Caco-2 (cell line): ENCODE measurements around the gene PFDN6. TPM values are rescaled to one million over a fixed set of nuclear protein-coding genes. Genes with fewer than 3 reads are reported as not detected.

ENCODE experiments used
- BruUV-seq: library from RNA; stranded (reverse); fragments of 400-500 nt; replicated peaks from 2 replicates; lab custom pipeline; 2021; lab: Mats Ljungman, UMichigan
- CTCF ChIA-PET: fragments of 300-600 bp; sonication (Branson Sonifier 250); formaldehyde crosslinking; loops from one replicate; lab custom pipeline; 2022; ENCODE audit warnings: antibody characterized with exemption; lab: Charles Lee
- POLR2A ChIA-PET: fragments of 300-600 bp; sonication (Branson Sonifier 250); formaldehyde crosslinking; loops from one replicate; lab custom pipeline; 2022; ENCODE audit warnings: antibody characterized with exemption; lab: Charles Lee
- DNase-seq, 2 experiments: peaks; one replicate each; pipeline versions ENCODE4 v3.0.0 to v3.0.0-alpha.2; 2020 to 2022
- H3K27me3 ChIP-seq: replicated peaks from 2 replicates; pipeline ENCODE4 v1.6.0; 2011; ENCODE audit warnings: low read length; ENCODE audit not compliant: control insufficient read depth, insufficient read depth
- H3K36me3 ChIP-seq: 2 replicates; pipeline ENCODE4 v1.5.1; 2011; ENCODE audit warnings: low read length; ENCODE audit not compliant: control insufficient read depth, insufficient read depth
- H3K4me1 ChIP-seq: fragments of 250-450 bp; sonication (Bioruptor Pico); 2 replicates; pipeline ENCODE4 v1.5.1; 2020; ENCODE audit warnings: mild to moderate bottlenecking
- H3K4me3 ChIP-seq: 2 replicates; pipeline ENCODE4 v1.5.1; 2011; ENCODE audit warnings: low read depth, mild to moderate bottlenecking, control low read depth, low read length
- H3K9me3 ChIP-seq: fragments of 250-450 bp; sonication (Bioruptor Pico); 2 replicates; pipeline ENCODE4 v1.5.1; 2020; ENCODE audit warnings: mild to moderate bottlenecking, moderate library complexity
- H3K27ac Mint-ChIP-seq: one replicate; pipeline ENCODE4 v1.8.0; 2022; ENCODE audit warnings: mixed read lengths; ENCODE audit not compliant: unreplicated experiment
- H3K27me3 Mint-ChIP-seq: one replicate; pipeline ENCODE4 v1.8.0; 2022; ENCODE audit warnings: mixed read lengths; ENCODE audit not compliant: insufficient read depth, unreplicated experiment
- H3K36me3 Mint-ChIP-seq: one replicate; pipeline ENCODE4 v1.8.0; 2022; ENCODE audit warnings: mild to moderate bottlenecking, mixed read lengths; ENCODE audit not compliant: insufficient read depth, unreplicated experiment
- H3K4me1 Mint-ChIP-seq: one replicate; pipeline ENCODE4 v1.8.0; 2022; ENCODE audit warnings: low read depth, mixed read lengths; ENCODE audit not compliant: unreplicated experiment
- H3K4me3 Mint-ChIP-seq: one replicate; pipeline ENCODE4 v1.8.0; 2022; ENCODE audit warnings: mild to moderate bottlenecking, moderate library complexity, mixed read lengths; ENCODE audit not compliant: unreplicated experiment
- H3K9me3 Mint-ChIP-seq: one replicate; pipeline ENCODE4 v1.8.0; 2022; ENCODE audit warnings: mixed read lengths; ENCODE audit not compliant: unreplicated experiment
- intact Hi-C: fragments of 100-400 bp; cut with micrococcal nuclease; formaldehyde crosslinking; loops from one replicate; pipeline ENCODE4 v1.10.0; 2022; ENCODE audit not compliant: unreplicated experiment
- total RNA-seq: library from RNA; stranded (reverse); gene quantifications from 2 replicates; pipeline ENCODE4 v1.2.3, GENCODE V29; 2022
- TF ChIP-seq, protein P1 (sequence below), 2 experiments: fragments of 200-600 bp in 1 of 2; IDR thresholded peaks; 1 replicate in 1 of 2; 2 replicates in 1 of 2; pipeline versions ENCODE4 v1.5.1 to v1.8.0; 2011 to 2022; ENCODE audit warnings: antibody characterized with exemption in 1 of 2, control low read depth in 1 of 2, inconsistent platforms in 1 of 2, low read depth in 1 of 2, low read length in 1 of 2, mild to moderate bottlenecking in 1 of 2, moderate library complexity in 1 of 2; ENCODE audit not compliant: insufficient read depth in 1 of 2, severe bottlenecking in 1 of 2, unreplicated experiment in 1 of 2

PFDN6 gene
- total RNA-seq, 1 experiment from 2014 or later, result 65.9 TPM

DNA sequence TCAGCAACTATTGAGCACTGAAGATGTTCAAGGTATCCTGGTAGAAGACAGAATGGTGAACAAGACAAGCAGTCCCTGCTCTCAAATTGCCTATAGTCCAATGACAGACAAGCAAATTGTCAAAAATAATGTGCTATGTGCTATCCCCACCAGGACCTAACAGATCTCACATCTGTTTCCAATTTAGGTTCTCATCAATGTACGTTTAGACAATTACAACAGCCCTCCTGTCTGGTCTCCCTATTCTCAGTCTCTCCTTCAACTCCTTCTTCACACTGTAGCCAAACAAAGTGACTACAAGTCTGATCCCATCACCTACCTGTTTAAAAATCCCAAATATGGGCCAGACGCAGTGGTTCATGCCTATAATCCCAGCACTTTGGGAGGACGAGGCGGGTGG lies 17.0 kb downstream of the PFDN6 start:
- Histone ChIP-seq H3K4me3 (no peak overlapping the region), H3K27me3 (no peaks in the 10 kb centered on the region), H3K9me3 (no peaks in the 10 kb centered on the region), H3K4me1 (no peaks in the 10 kb centered on the region), H3K36me3 (no peaks in the 10 kb centered on the region)
- BruUV-seq, result no TSS peak
- no peaks in the 10 kb centered on the region for H3K4me1 Mint-ChIP-seq
- peaks cover 11% of the 10 kb centered on the region for H3K36me3 Mint-ChIP-seq
- intact Hi-C loops, result no loop called here
- no peaks in the 10 kb centered on the region for H3K9me3 Mint-ChIP-seq
- POLR2A ChIA-PET, result no interaction called here
- no peak overlapping the region for H3K27ac Mint-ChIP-seq
- no peak for DNase-seq
- H3K4me3 Mint-ChIP-seq, result no peak overlapping the region
- CTCF ChIA-PET, result no interaction called here
- H3K27me3 Mint-ChIP-seq, result no peaks in the 10 kb centered on the region
- TF ChIP-seq, protein P1, sequence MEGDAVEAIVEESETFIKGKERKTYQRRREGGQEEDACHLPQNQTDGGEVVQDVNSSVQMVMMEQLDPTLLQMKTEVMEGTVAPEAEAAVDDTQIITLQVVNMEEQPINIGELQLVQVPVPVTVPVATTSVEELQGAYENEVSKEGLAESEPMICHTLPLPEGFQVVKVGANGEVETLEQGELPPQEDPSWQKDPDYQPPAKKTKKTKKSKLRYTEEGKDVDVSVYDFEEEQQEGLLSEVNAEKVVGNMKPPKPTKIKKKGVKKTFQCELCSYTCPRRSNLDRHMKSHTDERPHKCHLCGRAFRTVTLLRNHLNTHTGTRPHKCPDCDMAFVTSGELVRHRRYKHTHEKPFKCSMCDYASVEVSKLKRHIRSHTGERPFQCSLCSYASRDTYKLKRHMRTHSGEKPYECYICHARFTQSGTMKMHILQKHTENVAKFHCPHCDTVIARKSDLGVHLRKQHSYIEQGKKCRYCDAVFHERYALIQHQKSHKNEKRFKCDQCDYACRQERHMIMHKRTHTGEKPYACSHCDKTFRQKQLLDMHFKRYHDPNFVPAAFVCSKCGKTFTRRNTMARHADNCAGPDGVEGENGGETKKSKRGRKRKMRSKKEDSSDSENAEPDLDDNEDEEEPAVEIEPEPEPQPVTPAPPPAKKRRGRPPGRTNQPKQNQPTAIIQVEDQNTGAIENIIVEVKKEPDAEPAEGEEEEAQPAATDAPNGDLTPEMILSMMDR (IDR thresholded peaks at IDR 0.05; ENCODE audit: insufficient read depth in 1 of 2, low read depth in 1 of 2, low read length in 1 of 2, severe bottlenecking in 1 of 2, unreplicated experiment in 1 of 2), result no peak

DNA sequence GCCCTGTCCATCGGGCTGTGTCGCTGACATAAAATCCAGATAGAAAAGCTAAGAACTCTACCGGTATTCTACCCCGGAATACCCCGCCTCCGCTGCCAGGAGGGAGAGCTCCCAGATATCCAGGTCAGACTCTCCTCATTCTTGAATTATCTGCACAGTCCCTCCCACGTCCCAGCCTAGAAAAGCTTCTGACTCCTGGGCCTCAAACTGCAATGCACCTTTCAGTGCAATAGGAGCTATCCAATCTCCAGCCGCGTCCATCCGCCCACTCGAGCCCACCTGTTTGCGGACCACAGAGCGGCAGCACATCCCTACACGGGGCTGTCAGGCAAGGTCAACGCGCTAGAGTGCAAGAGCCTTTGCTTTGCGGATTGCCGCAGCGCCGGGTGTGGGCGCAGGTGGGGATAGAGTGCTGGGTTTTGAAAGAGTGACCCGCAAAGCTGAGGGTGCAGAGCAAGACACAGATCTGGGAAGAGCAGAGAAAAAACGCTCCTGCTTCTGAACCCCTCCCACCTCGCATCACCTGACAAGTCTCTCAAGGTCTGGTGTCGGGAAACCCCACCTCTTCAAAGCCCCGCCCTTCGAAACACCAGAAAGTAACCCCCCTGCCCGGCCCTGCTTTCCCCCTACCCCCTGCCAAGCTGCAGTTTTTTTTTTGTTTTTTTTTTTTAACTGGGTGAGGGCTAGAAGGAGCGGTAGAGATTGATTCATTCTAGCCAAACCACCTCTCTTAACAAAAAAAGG lies 23.1 kb downstream of the PFDN6 start:
- H3K4me1 ChIP-seq, result peaks cover 15% of the 10 kb centered on the region
- H3K9me3 ChIP-seq, result no peaks in the 10 kb centered on the region
- ChIA-PET CTCF (interaction anchor here (0.6 to 2.2 kb wide), 5 partner anchors 13 to 113 kb away, joined by 3 to 15 read pairs (median 3); partner anchors contain the start of gene PHF1), POLR2A (interaction anchor here (0.6 to 1.4 kb wide), 5 partner anchors 13 to 1219 kb away, joined by 3 to 8 read pairs (median 3); partner anchors contain the start of genes RGL2, RPS18 and VPS52)
- no peaks in the 10 kb centered on the region for H3K27me3 ChIP-seq
- intact Hi-C loops, result loop anchor here (1.0 to 5.0 kb wide), 3 partner anchors 13 to 35 kb away; no protein-coding TSS in a partner anchor
- peak overlapping the region; percentile 85 for H3K4me3 ChIP-seq
- peak overlapping the region; percentile 98 for H3K4me3 Mint-ChIP-seq
- peak; percentile 85 to 88 for DNase-seq
- H3K27me3 Mint-ChIP-seq, result no peaks in the 10 kb centered on the region
- TF ChIP-seq, protein P1 (IDR thresholded peaks at IDR 0.05; ENCODE audit: insufficient read depth in 1 of 2, low read depth in 1 of 2, low read length in 1 of 2, severe bottlenecking in 1 of 2, unreplicated experiment in 1 of 2), result peak in 1 of 2 experiments; percentile 19
- H3K36me3 ChIP-seq, result peaks cover 4% of the 10 kb centered on the region
- peaks cover 41% of the 10 kb centered on the region for H3K36me3 Mint-ChIP-seq
- H3K27ac Mint-ChIP-seq, result peak overlapping the region; percentile 97
- peaks cover 8% of the 10 kb centered on the region for H3K4me1 Mint-ChIP-seq
- BruUV-seq, result no TSS peak
- H3K9me3 Mint-ChIP-seq, result no peaks in the 10 kb centered on the region

DNA sequence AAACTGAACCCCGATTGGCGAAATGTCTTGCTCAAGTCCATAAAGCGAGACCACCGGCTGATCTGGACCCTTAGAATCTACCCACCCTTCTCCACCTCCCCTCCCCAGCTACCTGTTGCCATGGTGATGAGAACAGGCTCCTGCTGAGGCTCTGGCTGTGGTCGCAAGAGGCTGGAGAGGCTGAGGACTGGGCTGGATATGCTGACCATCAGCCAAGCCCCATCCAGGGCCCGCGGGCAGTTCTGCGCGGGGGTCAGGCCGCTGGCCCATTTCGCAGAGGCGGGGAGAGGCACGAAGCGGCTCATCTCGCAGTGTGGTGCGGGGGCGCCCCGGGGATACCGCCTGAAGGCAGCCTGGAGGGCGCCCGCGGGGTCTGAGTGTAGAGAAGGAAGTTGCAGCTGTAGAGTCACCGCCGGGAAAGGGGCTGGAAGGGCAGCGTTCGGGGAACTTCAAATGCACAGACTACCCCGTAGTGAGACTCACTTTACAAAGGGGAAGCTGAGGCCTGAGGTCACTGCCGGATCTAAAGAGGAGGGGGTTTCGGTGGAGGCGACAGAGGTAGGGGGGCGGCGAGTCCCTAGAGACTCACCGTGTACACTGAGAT lies 23.8 kb downstream of the PFDN6 start:
- Mint-ChIP-seq H3K27ac (peak overlapping the region; percentile 97), H3K4me1 (peaks cover 8% of the 10 kb centered on the region), H3K36me3 (peaks cover 47% of the 10 kb centered on the region), H3K27me3 (no peaks in the 10 kb centered on the region), H3K4me3 (peak overlapping the region; percentile 98), H3K9me3 (no peaks in the 10 kb centered on the region)
- no peaks in the 10 kb centered on the region for H3K9me3 ChIP-seq
- H3K27me3 ChIP-seq, result no peaks in the 10 kb centered on the region
- TF ChIP-seq, protein P1 (IDR thresholded peaks at IDR 0.05; ENCODE audit: insufficient read depth in 1 of 2, low read depth in 1 of 2, low read length in 1 of 2, severe bottlenecking in 1 of 2, unreplicated experiment in 1 of 2), result no peak
- ChIA-PET POLR2A (interaction anchor here (0.6 to 0.7 kb wide), 2 partner anchors 321 to 1220 kb away, joined by 3 to 4 read pairs; no protein-coding TSS in a partner anchor), CTCF (interaction anchor here (1.6 to 2.2 kb wide), 2 partner anchors 14 to 113 kb away, joined by 4 to 15 read pairs; no protein-coding TSS in a partner anchor)
- intact Hi-C loops, result loop anchor here (5.0 kb wide), 1 partner anchor 34 kb away; no protein-coding TSS in a partner anchor
- peak in 1 of 2 experiments; percentile 47 for DNase-seq
- peaks cover 15% of the 10 kb centered on the region for H3K4me1 ChIP-seq
- peak overlapping the region; percentile 85 for H3K4me3 ChIP-seq
- H3K36me3 ChIP-seq, result peaks cover 4% of the 10 kb centered on the region
- BruUV-seq, result no TSS peak
